B cell (primary cell): ENCODE data around the gene ASIC4.

Source experiments
- EZH2 ChIP-seq: IDR thresholded peaks from 2 replicates; pipeline ENCODE4 v1.6.1; 2012; ENCODE audit warnings: borderline replicate concordance, low read depth, mild to moderate bottlenecking, moderate library complexity, low read length; ENCODE audit not compliant: insufficient read depth, poor library complexity, severe bottlenecking
- TF ChIP-seq, protein P1 (sequence below): fragments of 200-600 bp; IDR thresholded peaks from one replicate; pipeline ENCODE4 v1.8.0; 2022; ENCODE audit warnings: antibody characterized with exemption, mild to moderate bottlenecking

DNA sequence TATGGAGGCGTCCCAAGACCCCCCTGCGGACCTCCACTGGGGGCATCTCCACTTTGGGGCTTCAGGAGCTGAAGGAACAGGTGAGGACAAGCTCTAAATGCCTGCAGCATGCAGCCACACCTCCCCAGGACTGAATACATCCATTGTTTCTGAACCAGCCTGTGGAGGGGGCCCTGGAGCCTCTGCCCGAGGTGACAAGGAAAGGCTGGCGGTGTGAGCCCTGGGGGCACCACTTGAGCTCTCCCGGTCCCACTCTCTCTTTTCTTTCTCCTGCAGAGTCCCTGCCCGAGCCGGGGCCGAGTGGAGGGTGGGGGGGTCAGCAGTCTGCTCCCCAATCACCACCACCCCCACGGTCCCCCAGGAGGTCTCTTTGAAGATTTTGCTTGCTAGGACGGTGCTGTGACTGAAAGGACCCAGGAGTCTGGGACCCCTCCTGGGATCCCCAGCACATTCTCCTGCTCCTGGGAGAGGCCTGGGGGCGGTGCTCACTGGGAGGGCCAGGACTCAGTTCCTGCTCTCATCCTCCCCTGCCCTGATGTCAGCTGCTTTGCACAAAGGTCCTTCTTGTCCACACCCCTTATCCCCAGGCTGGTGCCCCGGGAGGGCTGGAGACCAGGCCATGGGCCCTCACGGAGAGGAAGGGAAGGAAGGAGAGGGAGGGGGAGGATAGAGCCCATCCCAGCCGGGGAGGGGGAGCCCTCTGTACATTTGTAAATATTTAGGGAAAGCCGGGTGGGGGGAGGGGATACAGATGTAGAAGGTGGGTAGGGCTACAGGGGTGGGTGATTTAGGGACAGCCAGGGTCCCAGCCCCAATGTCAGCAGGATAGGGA is 23.6 kb downstream of the ASIC4 start:
- TF ChIP-seq, protein P1, sequence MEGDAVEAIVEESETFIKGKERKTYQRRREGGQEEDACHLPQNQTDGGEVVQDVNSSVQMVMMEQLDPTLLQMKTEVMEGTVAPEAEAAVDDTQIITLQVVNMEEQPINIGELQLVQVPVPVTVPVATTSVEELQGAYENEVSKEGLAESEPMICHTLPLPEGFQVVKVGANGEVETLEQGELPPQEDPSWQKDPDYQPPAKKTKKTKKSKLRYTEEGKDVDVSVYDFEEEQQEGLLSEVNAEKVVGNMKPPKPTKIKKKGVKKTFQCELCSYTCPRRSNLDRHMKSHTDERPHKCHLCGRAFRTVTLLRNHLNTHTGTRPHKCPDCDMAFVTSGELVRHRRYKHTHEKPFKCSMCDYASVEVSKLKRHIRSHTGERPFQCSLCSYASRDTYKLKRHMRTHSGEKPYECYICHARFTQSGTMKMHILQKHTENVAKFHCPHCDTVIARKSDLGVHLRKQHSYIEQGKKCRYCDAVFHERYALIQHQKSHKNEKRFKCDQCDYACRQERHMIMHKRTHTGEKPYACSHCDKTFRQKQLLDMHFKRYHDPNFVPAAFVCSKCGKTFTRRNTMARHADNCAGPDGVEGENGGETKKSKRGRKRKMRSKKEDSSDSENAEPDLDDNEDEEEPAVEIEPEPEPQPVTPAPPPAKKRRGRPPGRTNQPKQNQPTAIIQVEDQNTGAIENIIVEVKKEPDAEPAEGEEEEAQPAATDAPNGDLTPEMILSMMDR = no peak
- no peak for TF ChIP-seq EZH2
